Measurements from ENCODE around the gene MTFR2. TPM values are rescaled to one million over a fixed set of nuclear protein-coding genes. Genes with fewer than 3 reads are reported as not detected.

MTFR2 gene
- total RNA-seq, 2 experiments from 2014 or later = 19.2 to 22.1 TPM

DNA sequence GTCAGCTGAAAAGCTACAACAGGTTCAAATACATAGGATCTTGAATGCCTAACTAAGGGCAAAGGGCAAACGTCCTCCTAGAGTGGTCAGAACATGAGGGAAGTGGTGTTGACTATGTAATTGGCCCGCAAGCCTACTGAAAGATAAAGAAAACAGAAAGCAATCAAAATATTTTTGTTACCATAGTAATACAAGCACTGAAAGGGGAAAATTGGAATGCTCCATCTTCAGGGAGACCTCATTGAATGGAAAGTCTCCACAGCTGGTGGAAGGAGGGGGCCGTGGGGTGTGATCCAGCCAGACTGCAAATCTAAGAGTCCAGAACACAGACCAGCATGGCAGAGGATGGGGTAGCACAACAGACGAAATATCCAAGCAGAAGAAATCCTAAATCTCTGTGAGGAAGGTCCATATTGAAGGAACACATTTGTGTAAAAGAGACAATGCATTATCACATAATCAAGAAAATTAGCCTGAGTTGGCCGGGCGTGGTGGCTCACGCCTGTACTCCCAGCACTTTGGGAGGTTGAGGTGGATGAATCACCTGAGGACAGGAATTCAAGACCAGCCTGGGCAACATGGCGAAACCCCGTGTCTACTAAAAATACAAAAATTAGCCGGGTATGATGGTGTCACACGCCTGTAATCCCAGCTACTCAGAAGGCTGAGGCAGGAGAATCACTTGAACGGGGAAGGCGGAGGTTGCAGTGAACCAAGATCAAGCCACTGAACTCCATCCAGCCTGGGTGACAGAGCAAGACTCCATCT is 39.5 kb downstream of the MTFR2 start:
- no peaks in the 10 kb centered on the region for H3K36me3 Mint-ChIP-seq (ENCODE audit: low read depth)

GRCh38 chr6:136209496-136209895 is 40.6 kb downstream of the MTFR2 start:
- Mint-ChIP-seq H3K4me3 (no peak overlapping the region), H3K9me3 (no peaks in the 10 kb centered on the region), H3K27ac (no peak overlapping the region), H3K27me3 (ENCODE audit: low read depth) (no peaks in the 10 kb centered on the region), H3K4me1 (ENCODE audit: low read depth) (no peaks in the 10 kb centered on the region), H3K36me3 (ENCODE audit: low read depth) (no peaks in the 10 kb centered on the region)
- no peak for DNase-seq
- CTCF ChIA-PET = interaction anchor here (1.3 kb wide), 1 partner anchor 17 kb away, joined by 3 read pairs; no protein-coding TSS in a partner anchor
- intact Hi-C loops (cut with micrococcal nuclease) = no loop called here

More for the DNA sequence above, 39.5 kb downstream of the MTFR2 start:
- intact Hi-C loops (cut with micrococcal nuclease) = no loop called here
- Mint-ChIP-seq H3K27ac (no peak overlapping the region), H3K27me3 (ENCODE audit: low read depth) (no peaks in the 10 kb centered on the region), H3K4me3 (no peak overlapping the region), H3K9me3 (no peaks in the 10 kb centered on the region), H3K4me1 (ENCODE audit: low read depth) (no peaks in the 10 kb centered on the region)
- DNase-seq = no peak
- CTCF ChIA-PET = interaction anchor here (0.6 to 0.7 kb wide), 2 partner anchors 113 to 523 kb away, joined by 3 to 6 read pairs; no protein-coding TSS in a partner anchor

DNA sequence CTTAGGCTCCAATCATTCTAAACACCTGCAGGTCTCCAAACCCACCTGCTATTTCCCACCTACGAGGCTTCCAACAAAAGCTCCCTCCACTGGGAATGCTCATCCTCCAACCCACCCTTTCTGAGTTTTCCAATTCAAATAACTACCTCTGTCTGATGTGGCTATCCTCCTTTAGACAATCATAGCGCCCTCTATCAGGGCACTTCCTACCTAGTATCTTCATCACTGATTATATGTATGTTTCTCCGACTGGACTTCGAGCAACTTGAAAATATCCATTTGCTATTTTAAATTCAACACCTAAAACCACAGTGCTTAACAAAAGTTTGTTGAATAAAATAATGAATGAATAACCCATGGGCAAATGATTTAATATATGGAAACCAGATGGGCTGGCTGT is 41.3 kb downstream of the MTFR2 start:
- no peaks in the 10 kb centered on the region for H3K9me3 Mint-ChIP-seq
- H3K27ac Mint-ChIP-seq = no peak overlapping the region
- H3K4me3 Mint-ChIP-seq = no peak overlapping the region
- intact Hi-C loops (cut with micrococcal nuclease) = no loop called here
- CTCF ChIA-PET = interaction anchor here (1.3 kb wide), 1 partner anchor 18 kb away, joined by 3 read pairs; no protein-coding TSS in a partner anchor
- H3K27me3 Mint-ChIP-seq (ENCODE audit: low read depth) = no peaks in the 10 kb centered on the region
- no peak for DNase-seq
- H3K36me3 Mint-ChIP-seq (ENCODE audit: low read depth) = no peaks in the 10 kb centered on the region
- H3K4me1 Mint-ChIP-seq (ENCODE audit: low read depth) = no peaks in the 10 kb centered on the region

DNA sequence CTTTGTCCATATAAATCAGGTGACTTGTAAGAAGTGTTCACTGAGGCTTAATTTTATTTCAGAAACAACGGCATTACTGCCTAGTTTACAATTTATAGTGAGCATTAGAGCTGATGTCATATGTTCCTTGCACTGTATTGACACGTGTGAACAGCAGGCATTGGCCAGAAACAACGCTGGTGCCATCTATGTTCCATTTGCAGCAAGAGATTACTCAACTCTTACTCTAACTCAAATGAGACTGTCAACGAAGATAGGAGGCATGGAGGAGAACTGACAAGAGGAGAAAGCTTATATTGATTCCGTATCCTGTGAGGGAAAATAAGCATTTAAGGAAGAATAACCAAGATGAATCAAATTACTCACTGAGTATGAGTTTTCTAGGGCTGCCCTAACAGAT is 48.4 kb downstream of the MTFR2 start:
- Mint-ChIP-seq H3K27me3 (ENCODE audit: low read depth) (no peaks in the 10 kb centered on the region), H3K9me3 (no peaks in the 10 kb centered on the region), H3K36me3 (ENCODE audit: low read depth) (no peaks in the 10 kb centered on the region), H3K4me1 (ENCODE audit: low read depth) (no peaks in the 10 kb centered on the region), H3K4me3 (no peak overlapping the region), H3K27ac (no peak overlapping the region)
- intact Hi-C loops (cut with micrococcal nuclease) = no loop called here
- no peak for DNase-seq
- CTCF ChIA-PET = interaction anchor here (1.0 to 1.8 kb wide), 3 partner anchors 11 to 666 kb away, joined by 3 to 6 read pairs (median 4); no protein-coding TSS in a partner anchor

GRCh38 chr6:136192902-136193301 is 57.2 kb downstream of the MTFR2 start:
- H3K27ac Mint-ChIP-seq = no peak overlapping the region
- no peaks in the 10 kb centered on the region for H3K4me1 Mint-ChIP-seq (ENCODE audit: low read depth)
- no peaks in the 10 kb centered on the region for H3K27me3 Mint-ChIP-seq (ENCODE audit: low read depth)

GRCh38 chr6:136191606-136192312 is 58.4 kb downstream of the MTFR2 start:
- Mint-ChIP-seq H3K4me1 (ENCODE audit: low read depth) (no peaks in the 10 kb centered on the region), H3K27me3 (ENCODE audit: low read depth) (no peaks in the 10 kb centered on the region), H3K4me3 (no peak overlapping the region), H3K36me3 (ENCODE audit: low read depth) (no peaks in the 10 kb centered on the region), H3K9me3 (no peaks in the 10 kb centered on the region), H3K27ac (no peak overlapping the region)
- no peak for DNase-seq
- intact Hi-C loops (cut with micrococcal nuclease) = no loop called here
- CTCF ChIA-PET = interaction anchor here (0.5 to 0.9 kb wide), 2 partner anchors 35 to 267 kb away, joined by 3 read pairs; no protein-coding TSS in a partner anchor

More at GRCh38 chr6:136192902-136193301, 57.2 kb downstream of the MTFR2 start:
- Mint-ChIP-seq H3K36me3 (ENCODE audit: low read depth) (no peaks in the 10 kb centered on the region), H3K4me3 (no peak overlapping the region), H3K9me3 (no peaks in the 10 kb centered on the region)
- CTCF ChIA-PET = interaction anchor here (0.7 to 0.9 kb wide), 2 partner anchors 33 to 254 kb away, joined by 3 read pairs; no protein-coding TSS in a partner anchor
- no peak for DNase-seq
- intact Hi-C loops (cut with micrococcal nuclease) = no loop called here

DNA sequence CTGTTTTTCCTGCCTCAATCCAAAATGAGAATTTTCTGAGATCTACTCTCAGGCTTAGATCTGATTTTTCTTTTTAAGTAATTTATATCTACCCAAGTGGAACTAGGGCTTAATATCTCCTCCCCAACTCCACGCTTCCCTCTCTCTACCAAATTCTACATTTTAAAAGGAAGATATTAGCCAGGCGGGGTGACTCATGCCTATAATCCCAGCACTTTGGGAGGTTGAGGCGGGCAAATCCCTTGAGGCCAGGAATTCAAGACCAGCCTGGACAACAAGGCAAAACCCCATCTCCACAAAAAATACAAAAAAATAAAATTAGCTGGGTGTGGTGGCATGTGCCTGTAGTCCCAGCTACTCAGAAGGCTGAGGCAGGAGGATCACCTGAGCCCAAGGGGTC is 61.0 kb downstream of the MTFR2 start:
- H3K27me3 Mint-ChIP-seq (ENCODE audit: low read depth) = no peaks in the 10 kb centered on the region
- no peak overlapping the region for H3K27ac Mint-ChIP-seq
- CTCF ChIA-PET = no interaction called here
- intact Hi-C loops (cut with micrococcal nuclease) = no loop called here
- H3K4me3 Mint-ChIP-seq = no peak overlapping the region
- H3K36me3 Mint-ChIP-seq (ENCODE audit: low read depth) = no peaks in the 10 kb centered on the region
- no peak for DNase-seq
- no peaks in the 10 kb centered on the region for H3K4me1 Mint-ChIP-seq (ENCODE audit: low read depth)
- no peaks in the 10 kb centered on the region for H3K9me3 Mint-ChIP-seq

DNA sequence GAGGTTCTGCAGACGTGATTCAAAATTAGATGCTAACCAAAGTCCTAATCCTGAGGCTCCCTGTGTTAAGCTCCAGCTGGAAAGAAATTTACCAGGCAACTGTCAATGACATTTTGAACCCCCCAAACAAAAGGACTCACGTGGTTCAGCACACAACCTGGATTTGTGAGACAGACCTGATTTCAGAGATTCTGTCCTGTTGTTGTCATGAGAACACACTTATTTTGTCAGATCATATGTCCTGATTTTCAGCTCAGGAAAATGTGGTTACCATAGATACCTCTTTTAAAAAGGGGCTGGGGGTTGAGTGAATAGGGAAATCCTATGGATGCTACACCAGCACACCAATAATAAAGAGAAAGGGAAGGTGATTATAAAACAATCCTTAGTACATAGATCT is 61.6 kb downstream of the MTFR2 start:
- Mint-ChIP-seq H3K4me1 (ENCODE audit: low read depth) (no peaks in the 10 kb centered on the region), H3K27ac (no peak overlapping the region), H3K4me3 (no peak overlapping the region), H3K9me3 (no peaks in the 10 kb centered on the region), H3K36me3 (ENCODE audit: low read depth) (no peaks in the 10 kb centered on the region), H3K27me3 (ENCODE audit: low read depth) (no peaks in the 10 kb centered on the region)
- intact Hi-C loops (cut with micrococcal nuclease) = no loop called here
- no peak for DNase-seq
- CTCF ChIA-PET = no interaction called here

- Mint-ChIP-seq H3K27ac (no peak overlapping the region), H3K4me3 (no peak overlapping the region), H3K9me3 (no peaks in the 10 kb centered on the region), H3K36me3 (ENCODE audit: low read depth) (no peaks in the 10 kb centered on the region), H3K4me1 (ENCODE audit: low read depth) (no peaks in the 10 kb centered on the region), H3K27me3 (ENCODE audit: low read depth) (no peaks in the 10 kb centered on the region)
- intact Hi-C loops (cut with micrococcal nuclease) = no loop called here
- no peak for DNase-seq
- CTCF ChIA-PET = no interaction called here
Observed at GRCh38 chr6:136186363-136186762, 63.7 kb downstream of the MTFR2 start.

GRCh38 chr6:136184738-136185137 is 65.4 kb downstream of the MTFR2 start:
- Mint-ChIP-seq H3K4me1 (ENCODE audit: low read depth) (no peaks in the 10 kb centered on the region), H3K4me3 (no peak overlapping the region), H3K27me3 (ENCODE audit: low read depth) (no peaks in the 10 kb centered on the region), H3K9me3 (no peaks in the 10 kb centered on the region), H3K27ac (no peak overlapping the region), H3K36me3 (ENCODE audit: low read depth) (no peaks in the 10 kb centered on the region)
- CTCF ChIA-PET = no interaction called here
- no peak for DNase-seq
- intact Hi-C loops (cut with micrococcal nuclease) = no loop called here

DNA sequence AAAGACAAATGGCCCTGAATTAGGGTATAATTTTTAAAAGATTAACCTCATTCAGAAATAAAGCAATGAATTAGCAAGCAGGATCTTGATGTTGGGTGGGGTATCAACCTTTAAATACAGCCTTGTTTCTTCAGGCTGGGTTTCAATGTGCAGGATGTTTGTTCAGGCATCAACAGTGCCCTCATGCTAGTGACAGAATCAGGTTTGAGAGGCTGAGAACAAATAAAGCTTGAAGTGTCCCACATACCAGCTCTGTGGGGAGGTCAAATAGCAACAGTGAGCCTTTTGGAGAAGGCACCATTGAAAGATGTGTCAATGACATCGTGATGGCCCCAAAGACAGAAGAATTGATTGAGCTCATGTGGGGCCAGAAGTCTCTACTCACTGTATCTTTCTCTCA is 68.2 kb downstream of the MTFR2 start:
- CTCF ChIA-PET = interaction anchor here (0.6 kb wide), 1 partner anchor 79 kb away, joined by 3 read pairs; no protein-coding TSS in a partner anchor
- intact Hi-C loops (cut with micrococcal nuclease) = no loop called here

GRCh38 chr6:136181512-136181833 is 68.6 kb downstream of the MTFR2 start:
- no peak for DNase-seq
- H3K36me3 Mint-ChIP-seq (ENCODE audit: low read depth) = no peaks in the 10 kb centered on the region
- H3K27ac Mint-ChIP-seq = no peak overlapping the region
- no peaks in the 10 kb centered on the region for H3K9me3 Mint-ChIP-seq
- no peaks in the 10 kb centered on the region for H3K4me1 Mint-ChIP-seq (ENCODE audit: low read depth)
- intact Hi-C loops (cut with micrococcal nuclease) = no loop called here
- CTCF ChIA-PET = interaction anchor here (0.6 kb wide), 1 partner anchor 78 kb away, joined by 3 read pairs; no protein-coding TSS in a partner anchor
- H3K4me3 Mint-ChIP-seq = no peak overlapping the region
- H3K27me3 Mint-ChIP-seq (ENCODE audit: low read depth) = no peaks in the 10 kb centered on the region

More for the DNA sequence above, 68.2 kb downstream of the MTFR2 start:
- no peak for DNase-seq
- no peaks in the 10 kb centered on the region for H3K27me3 Mint-ChIP-seq (ENCODE audit: low read depth)
- H3K4me1 Mint-ChIP-seq (ENCODE audit: low read depth) = no peaks in the 10 kb centered on the region
- H3K36me3 Mint-ChIP-seq (ENCODE audit: low read depth) = no peaks in the 10 kb centered on the region
- no peak overlapping the region for H3K4me3 Mint-ChIP-seq
- no peak overlapping the region for H3K27ac Mint-ChIP-seq
- no peaks in the 10 kb centered on the region for H3K9me3 Mint-ChIP-seq

Data from activated naive CD4-positive, alpha-beta T cell treated with anti-CD3 and anti-CD28 coated beads for 36 hours (primary cell).